Stomach smooth muscle (tissue), 2 donors: ENCODE data around the gene FMNL1.
"Not testable (repeated sequence)": the region's sequence is repeated elsewhere in the genome, so short reads cannot be mapped to it uniquely, and the experiment has no call there.

ENCODE experiments used
- H3K27ac ChIP-seq: one replicate; pipeline ENCODE4 v1.7.0; 2013; ENCODE audit warnings: mild to moderate bottlenecking, low read length, inconsistent platforms
- H3K27me3 ChIP-seq, 2 donors: one replicate each; pipeline ENCODE4 v1.7.0; 2013; ENCODE audit warnings: low read length in 2 of 2; ENCODE audit not compliant: insufficient read depth in 2 of 2, control insufficient read depth in 1 of 2
- H3K36me3 ChIP-seq, 2 donors: one replicate each; pipeline ENCODE4 v1.7.0; 2013; ENCODE audit warnings: low read length in 2 of 2; ENCODE audit not compliant: control insufficient read depth in 2 of 2, insufficient read depth in 2 of 2
- H3K4me1 ChIP-seq: one replicate; pipeline ENCODE4 v1.7.0; 2013; ENCODE audit warnings: low read length; ENCODE audit not compliant: control insufficient read depth, insufficient read depth
- H3K4me3 ChIP-seq, 2 donors: one replicate each; pipeline ENCODE4 v1.7.0; 2013; ENCODE audit warnings: low read length in 2 of 2
- H3K9ac ChIP-seq, 2 donors: one replicate each; pipeline ENCODE4 v1.7.0; 2013; ENCODE audit warnings: low read length in 2 of 2, mild to moderate bottlenecking in 1 of 2
- H3K9me3 ChIP-seq, 2 donors: one replicate each; pipeline ENCODE4 v1.7.0; 2013; ENCODE audit warnings: low read length in 2 of 2; ENCODE audit not compliant: control insufficient read depth in 2 of 2
- donor health status: healthy.
- donor health status: Pancreatic carcinoma.

FMNL1 gene

GRCh38 chr17:45197108-45197507, 24.6 kb upstream of the FMNL1 start:
- Histone ChIP-seq H3K9ac (peak overlapping the region; percentile 55 to 58), H3K4me3 (no peak overlapping the region), H3K27ac (no peak overlapping the region), H3K36me3 (no peaks in the 10 kb centered on the region), H3K27me3 (peaks cover 0 to 2% of the 10 kb centered on the region in 2 donors), H3K4me1 (peaks cover 13% of the 10 kb centered on the region), H3K9me3 (no peaks in the 10 kb centered on the region)

GRCh38 chr17:45197555-45198334, 23.9 kb upstream of the FMNL1 start:
- H3K36me3 ChIP-seq = no peaks in the 10 kb centered on the region
- no peaks in the 10 kb centered on the region for H3K9me3 ChIP-seq
- peaks cover 0 to 2% of the 10 kb centered on the region in 2 donors for H3K27me3 ChIP-seq
- peak overlapping the region; percentile 41 for H3K27ac ChIP-seq
- peaks cover 13% of the 10 kb centered on the region for H3K4me1 ChIP-seq
- H3K4me3 ChIP-seq = peak overlapping the region; percentile 60 to 61
- H3K9ac ChIP-seq = peak overlapping the region; percentile 55 to 58

GRCh38 chr17:45200701-45201100, 21.0 kb upstream of the FMNL1 start:
- Histone ChIP-seq H3K27ac (no peak overlapping the region), H3K4me1 (peaks cover 13% of the 10 kb centered on the region), H3K36me3 (no peaks in the 10 kb centered on the region), H3K27me3 (no peaks in the 10 kb centered on the region), H3K9ac (no peak overlapping the region), H3K9me3 (no peaks in the 10 kb centered on the region), H3K4me3 (no peak overlapping the region)

- Histone ChIP-seq H3K9ac (no peak overlapping the region), H3K27ac (no peak overlapping the region)
Observed at GRCh38 chr17:45201457-45201856, 20.2 kb upstream of the FMNL1 start.

GRCh38 chr17:45201880-45202279, 19.8 kb upstream of the FMNL1 start:
- not testable (repeated sequence) for H3K9me3 ChIP-seq, H3K4me3 ChIP-seq, H3K9ac ChIP-seq, H3K27me3 ChIP-seq, H3K36me3 ChIP-seq, H3K27ac ChIP-seq
- peaks cover 12% of the 10 kb centered on the region for H3K4me1 ChIP-seq

More at GRCh38 chr17:45201457-45201856, 20.2 kb upstream of the FMNL1 start:
- Histone ChIP-seq H3K9me3 (no peaks in the 10 kb centered on the region), H3K4me3 (no peak overlapping the region), H3K36me3 (no peaks in the 10 kb centered on the region), H3K4me1 (peaks cover 13% of the 10 kb centered on the region), H3K27me3 (no peaks in the 10 kb centered on the region)

GRCh38 chr17:45218895-45219661, 2.6 kb upstream of the FMNL1 start:
- Histone ChIP-seq H3K27me3 (peaks cover 11 to 16% of the 10 kb centered on the region in 2 donors), H3K9me3 (no peaks in the 10 kb centered on the region), H3K4me1 (peaks cover 16% of the 10 kb centered on the region), H3K4me3 (no peak overlapping the region), H3K9ac (no peak overlapping the region), H3K36me3 (no peaks in the 10 kb centered on the region), H3K27ac (no peak overlapping the region)

- Histone ChIP-seq H3K9me3 (no peaks in the 10 kb centered on the region), H3K4me1 (peaks cover 21% of the 10 kb centered on the region), H3K27me3 (peaks cover 11 to 16% of the 10 kb centered on the region in 2 donors), H3K4me3 (no peak overlapping the region), H3K27ac (no peak overlapping the region), H3K36me3 (no peaks in the 10 kb centered on the region), H3K9ac (no peak overlapping the region)
Observed at GRCh38 chr17:45220079-45220478, 1.6 kb upstream of the FMNL1 start.

- H3K9me3 ChIP-seq = no peaks in the 10 kb centered on the region
- peaks cover 22% of the 10 kb centered on the region for H3K4me1 ChIP-seq
- peak overlapping the region in 1 of 2 donors; percentile 69 for H3K4me3 ChIP-seq
- H3K9ac ChIP-seq = no peak overlapping the region
- peaks cover 11 to 16% of the 10 kb centered on the region in 2 donors for H3K27me3 ChIP-seq
- no peaks in the 10 kb centered on the region for H3K36me3 ChIP-seq
- no peak overlapping the region for H3K27ac ChIP-seq
Observed at GRCh38 chr17:45222014-45222288, 266 bp downstream of the FMNL1 start.

- peak overlapping the region; percentile 18 for H3K27ac ChIP-seq
Observed at GRCh38 chr17:45222289-45222995, 757 bp downstream of the FMNL1 start.

GRCh38 chr17:45222996-45223538, 1.4 kb downstream of the FMNL1 start:
- H3K9ac ChIP-seq = no peak overlapping the region
- H3K27ac ChIP-seq = peak overlapping the region; percentile 18
- H3K27me3 ChIP-seq = peaks cover 11 to 16% of the 10 kb centered on the region in 2 donors
- H3K4me1 ChIP-seq = peaks cover 28% of the 10 kb centered on the region
- peak overlapping the region in 1 of 2 donors; percentile 69 for H3K4me3 ChIP-seq
- no peaks in the 10 kb centered on the region for H3K36me3 ChIP-seq
- H3K9me3 ChIP-seq = no peaks in the 10 kb centered on the region

More at GRCh38 chr17:45222289-45222995, 757 bp downstream of the FMNL1 start:
- H3K4me1 ChIP-seq = peaks cover 22% of the 10 kb centered on the region
- no peaks in the 10 kb centered on the region for H3K9me3 ChIP-seq
- H3K36me3 ChIP-seq = no peaks in the 10 kb centered on the region
- peak overlapping the region in 1 of 2 donors; percentile 32 for H3K9ac ChIP-seq
- H3K27me3 ChIP-seq = peaks cover 11 to 16% of the 10 kb centered on the region in 2 donors
- peak overlapping the region; percentile 40 to 69 for H3K4me3 ChIP-seq
